Fibroblast of pulmonary artery (primary cell): ENCODE measurements around the gene KCNN3.

Experiments used
- DNase-seq: peaks from one replicate; pipeline ENCODE4 v3.0.0-alpha.2; 2010; ENCODE audit warnings: low read depth
- H3K4me3 ChIP-seq: replicated peaks from 2 replicates; pipeline ENCODE4 v1.5.1; 2011; ENCODE audit warnings: low read depth, mild to moderate bottlenecking, control low read depth, low read length, moderate library complexity
- TF ChIP-seq, protein P1 (sequence below): IDR thresholded peaks from 2 replicates; pipeline ENCODE4 v1.5.1; 2011; ENCODE audit warnings: mild to moderate bottlenecking, control low read depth, low read length, inconsistent platforms; ENCODE audit errors: missing control alignments

KCNN3 gene

DNA sequence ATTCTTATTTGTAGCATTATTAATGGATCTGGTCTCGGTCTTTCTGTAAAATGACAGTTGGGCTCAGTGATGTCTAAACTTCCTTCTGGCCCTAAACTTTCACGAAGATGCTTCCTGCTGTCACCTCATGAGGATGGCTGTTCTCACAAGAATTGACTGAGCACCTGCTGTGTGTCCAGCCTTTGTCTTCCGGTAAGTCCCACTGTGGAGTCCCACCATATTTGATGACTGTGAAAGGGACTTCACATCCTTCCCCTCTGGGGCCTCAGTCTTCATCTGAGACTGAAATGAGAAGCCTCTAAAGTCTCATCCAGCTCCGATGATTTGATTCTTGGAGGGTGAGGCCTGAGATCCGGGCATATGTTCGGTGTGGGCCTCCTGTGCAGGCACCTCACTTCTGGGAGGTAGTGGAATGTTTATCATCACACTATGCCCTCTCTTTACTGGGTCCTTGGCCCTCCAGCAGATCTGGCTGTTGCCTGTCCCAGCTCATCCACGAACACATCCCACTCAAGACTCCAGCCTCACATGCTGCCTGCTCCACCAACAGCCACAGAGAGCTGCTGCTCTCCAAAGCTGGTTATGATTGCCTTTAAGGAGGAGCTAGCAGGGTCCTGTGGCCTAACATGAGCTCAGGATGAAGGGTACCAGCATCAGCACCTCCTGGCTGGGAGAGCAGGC, 95.8 kb downstream of the KCNN3 start:
- H3K4me3 ChIP-seq = no peak overlapping the region
- TF ChIP-seq, protein P1, sequence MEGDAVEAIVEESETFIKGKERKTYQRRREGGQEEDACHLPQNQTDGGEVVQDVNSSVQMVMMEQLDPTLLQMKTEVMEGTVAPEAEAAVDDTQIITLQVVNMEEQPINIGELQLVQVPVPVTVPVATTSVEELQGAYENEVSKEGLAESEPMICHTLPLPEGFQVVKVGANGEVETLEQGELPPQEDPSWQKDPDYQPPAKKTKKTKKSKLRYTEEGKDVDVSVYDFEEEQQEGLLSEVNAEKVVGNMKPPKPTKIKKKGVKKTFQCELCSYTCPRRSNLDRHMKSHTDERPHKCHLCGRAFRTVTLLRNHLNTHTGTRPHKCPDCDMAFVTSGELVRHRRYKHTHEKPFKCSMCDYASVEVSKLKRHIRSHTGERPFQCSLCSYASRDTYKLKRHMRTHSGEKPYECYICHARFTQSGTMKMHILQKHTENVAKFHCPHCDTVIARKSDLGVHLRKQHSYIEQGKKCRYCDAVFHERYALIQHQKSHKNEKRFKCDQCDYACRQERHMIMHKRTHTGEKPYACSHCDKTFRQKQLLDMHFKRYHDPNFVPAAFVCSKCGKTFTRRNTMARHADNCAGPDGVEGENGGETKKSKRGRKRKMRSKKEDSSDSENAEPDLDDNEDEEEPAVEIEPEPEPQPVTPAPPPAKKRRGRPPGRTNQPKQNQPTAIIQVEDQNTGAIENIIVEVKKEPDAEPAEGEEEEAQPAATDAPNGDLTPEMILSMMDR = no peak
- no peak for DNase-seq

DNA sequence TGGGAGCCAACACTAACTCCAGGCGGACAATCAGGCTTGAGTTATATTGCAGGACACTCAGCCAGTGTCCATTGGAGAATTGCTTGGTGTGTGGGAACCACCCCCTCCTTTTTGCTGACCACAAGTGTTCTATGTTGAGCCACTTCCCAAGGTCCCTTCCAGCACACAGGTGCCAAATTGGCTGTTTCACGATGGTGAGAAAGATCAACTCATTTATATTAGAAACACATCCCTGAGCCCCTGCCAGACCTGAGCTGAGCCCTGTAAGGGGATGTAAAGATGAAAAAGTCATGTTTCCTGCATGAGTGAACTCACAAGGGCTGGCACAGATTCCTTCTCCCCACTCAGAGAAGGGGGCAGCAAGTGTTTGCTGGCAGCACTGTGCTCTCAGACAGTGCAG, 96.5 kb downstream of the KCNN3 start:
- H3K4me3 ChIP-seq = no peak overlapping the region
- TF ChIP-seq, protein P1 = no peak
- no peak for DNase-seq

DNA sequence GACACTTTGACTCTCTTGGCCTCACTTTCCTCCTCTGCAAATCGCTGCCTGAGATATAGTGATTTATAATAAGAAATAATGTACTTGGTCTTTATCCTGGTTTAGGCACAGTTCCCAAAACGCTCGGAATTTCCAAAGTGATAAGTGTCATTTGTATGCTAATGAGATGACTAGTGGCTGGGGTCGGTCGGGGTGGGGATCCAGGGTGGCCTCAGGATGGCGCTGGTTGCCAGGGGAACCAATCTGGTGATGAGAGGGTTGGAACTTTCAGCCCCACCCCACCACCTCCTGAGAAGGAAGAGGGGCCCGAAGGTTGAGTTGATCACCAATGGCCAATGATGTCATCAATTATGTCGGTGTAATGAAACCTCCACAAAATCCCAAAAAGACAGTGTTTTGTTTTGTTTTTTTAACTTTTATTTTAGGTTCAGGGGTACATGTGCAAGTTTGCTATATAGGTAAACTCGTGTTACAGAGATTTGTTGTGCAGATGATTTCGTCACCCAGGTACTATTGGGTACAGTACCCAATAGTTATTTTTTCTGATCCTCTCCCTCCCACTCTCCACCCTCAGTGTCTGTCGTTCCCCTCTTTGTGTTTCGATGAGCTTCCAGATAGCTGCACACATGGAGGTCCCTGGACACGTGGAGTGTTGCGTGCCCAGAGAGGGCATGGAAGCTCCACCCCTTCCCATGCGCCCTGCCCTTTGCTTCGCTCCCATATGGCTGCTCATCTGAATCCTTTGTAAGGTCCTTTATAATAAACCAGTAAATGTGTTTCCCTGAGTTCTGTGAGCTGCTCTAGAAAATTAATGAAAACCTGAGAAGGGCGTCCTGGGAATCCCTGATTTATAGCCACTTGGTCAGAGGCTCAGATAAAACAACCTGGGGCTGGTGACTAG, 97.2 kb downstream of the KCNN3 start:
- no peak for DNase-seq
- no peak overlapping the region for H3K4me3 ChIP-seq
- TF ChIP-seq, protein P1 = no peak

DNA sequence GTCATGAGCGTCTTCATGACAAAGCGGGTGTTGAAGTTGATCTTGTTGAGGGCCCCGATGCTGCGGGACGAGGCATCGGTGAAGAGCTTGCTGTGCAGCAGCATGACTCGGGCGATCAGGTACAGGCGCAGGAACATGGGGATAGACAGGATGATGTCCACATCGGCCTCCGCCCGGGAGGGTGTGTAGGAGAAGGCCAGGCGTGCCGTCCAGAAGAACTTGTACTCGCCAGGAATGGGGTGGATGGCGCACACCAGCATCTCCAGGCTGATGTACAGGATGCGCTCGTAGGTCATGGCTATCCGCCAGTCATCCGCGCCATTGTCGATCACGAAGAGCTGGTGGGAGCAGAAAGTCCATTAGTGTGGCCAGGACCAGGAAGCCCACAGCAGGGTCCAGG, 98.0 kb downstream of the KCNN3 start:
- no peak overlapping the region for H3K4me3 ChIP-seq
- TF ChIP-seq, protein P1 = no peak
- DNase-seq = no peak

DNA sequence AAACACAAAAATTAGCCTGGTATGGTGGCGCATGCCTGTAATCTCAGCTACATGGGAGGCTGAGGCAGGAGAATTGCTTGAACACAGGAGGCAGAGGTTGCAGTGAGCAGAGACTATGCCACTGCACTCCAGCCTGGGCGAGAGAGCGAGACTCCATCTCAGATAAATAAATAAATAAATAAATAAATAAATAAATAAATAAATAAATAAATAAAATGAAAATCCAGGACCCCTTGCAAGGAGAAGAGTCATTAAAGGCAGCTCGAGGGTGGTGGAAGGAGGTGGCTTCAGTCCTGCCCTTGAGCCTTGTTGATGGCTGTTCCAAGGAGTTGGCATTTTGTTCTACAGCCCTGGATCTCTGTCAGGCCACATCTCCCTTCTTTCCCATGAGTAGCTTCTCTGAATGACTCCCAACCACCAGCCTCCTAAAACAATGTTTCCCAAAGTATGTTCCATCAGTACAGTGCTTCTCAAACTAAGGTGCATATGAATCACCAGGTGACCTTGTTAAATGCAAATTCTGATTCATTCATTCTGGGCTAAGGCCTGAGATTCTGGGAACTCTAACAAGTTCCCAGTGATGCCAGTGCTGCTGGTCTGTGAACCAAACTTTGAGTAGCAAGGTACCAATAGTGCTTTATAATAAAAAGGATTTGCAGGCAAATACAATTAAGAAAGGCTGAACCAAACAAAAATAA, 99.0 kb downstream of the KCNN3 start:
- DNase-seq = no peak
- no peak overlapping the region for H3K4me3 ChIP-seq
- TF ChIP-seq, protein P1 = no peak

DNA sequence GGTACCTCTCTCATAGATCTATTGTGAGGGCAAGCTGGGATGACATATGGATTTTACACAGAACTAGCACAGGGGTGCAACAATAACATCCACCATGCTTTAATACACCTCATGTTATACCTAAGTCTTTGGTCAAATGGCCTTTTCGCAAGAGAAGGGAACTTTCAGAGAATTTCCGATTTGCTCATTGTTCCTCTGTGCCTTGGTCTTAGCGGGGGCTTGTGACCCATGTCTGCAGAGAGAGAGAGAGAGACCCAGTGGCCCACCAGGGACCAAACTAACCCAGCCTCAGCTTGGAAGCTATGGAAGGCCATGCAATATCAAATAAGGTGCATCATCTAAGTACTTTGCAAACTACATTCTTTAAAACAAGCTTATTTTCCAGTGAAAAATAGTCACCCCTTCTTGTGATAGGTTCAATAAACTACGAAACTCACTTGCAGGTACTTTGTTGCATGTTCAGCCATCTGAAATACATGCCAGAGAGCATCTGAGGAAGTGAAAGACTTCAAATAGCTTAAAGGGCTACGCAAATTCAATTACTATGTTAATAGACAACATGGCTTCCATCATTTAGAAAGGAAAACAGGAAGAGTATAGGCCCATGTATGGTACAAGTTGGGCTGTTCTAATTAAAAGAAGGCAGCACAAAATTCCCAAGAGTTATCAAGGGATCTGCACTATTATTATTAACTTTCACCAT, 100.7 kb downstream of the KCNN3 start:
- no peak overlapping the region for H3K4me3 ChIP-seq
- no peak for DNase-seq
- TF ChIP-seq, protein P1 = no peak
